Right atrium auricular region (tissue), 2 donors: ENCODE measurements around the gene LUZP2. TPM values are rescaled to one million over a fixed set of nuclear protein-coding genes. Genes with fewer than 3 reads are reported as not detected.

Experiments used
- DNase-seq: peaks from one replicate; pipeline ENCODE4 v3.0.0-alpha.2; 2019; ENCODE audit warnings: low spot score
- H3K27ac ChIP-seq, 2 donors: fragments of 200-600 bp; sonication (generic); 1 replicate in 1 of 2; 2 replicates in 1 of 2; pipeline ENCODE4 v1.5.1; 2016 to 2019
- H3K27me3 ChIP-seq, 2 donors: fragments of 200-600 bp; sonication (generic); one replicate each; pipeline versions ENCODE4 v1.5.1 to v1.6.0; 2017 to 2019
- H3K36me3 ChIP-seq: fragments of 200-600 bp; sonication (generic); one replicate; pipeline ENCODE4 v1.5.1; 2016
- H3K4me1 ChIP-seq, 2 donors: fragments of 200-600 bp; sonication (generic); one replicate each; pipeline versions ENCODE4 v1.5.1 to v1.6.0; 2017 to 2019
- H3K4me3 ChIP-seq, 2 donors: fragments of 200-600 bp; sonication (generic); 1 replicate in 1 of 2; 2 replicates in 1 of 2; pipeline ENCODE4 v1.5.1; 2017 to 2019; ENCODE audit warnings: mild to moderate bottlenecking in 1 of 2, moderate library complexity in 1 of 2
- H3K9me3 ChIP-seq, 2 donors: fragments of 200-600 bp; sonication (generic); one replicate each; pipeline ENCODE4 v1.5.1; 2019
- CTCF ChIP-seq, 2 donors: fragments of 200-600 bp; sonication (generic); IDR thresholded peaks; one replicate each; pipeline ENCODE4 v1.5.1; 2019; ENCODE audit warnings: antibody characterized with exemption in 2 of 2
- total RNA-seq, 2 donors: library from RNA; depleted of rRNA; stranded (reverse); fragments of >200 nt; gene quantifications; one replicate each; pipeline ENCODE4 v1.1.0, GENCODE V29; 2016

LUZP2 gene
- total RNA-seq, 2 donors from 2014 or later: 0.19 TPM; not detected in 1

DNA sequence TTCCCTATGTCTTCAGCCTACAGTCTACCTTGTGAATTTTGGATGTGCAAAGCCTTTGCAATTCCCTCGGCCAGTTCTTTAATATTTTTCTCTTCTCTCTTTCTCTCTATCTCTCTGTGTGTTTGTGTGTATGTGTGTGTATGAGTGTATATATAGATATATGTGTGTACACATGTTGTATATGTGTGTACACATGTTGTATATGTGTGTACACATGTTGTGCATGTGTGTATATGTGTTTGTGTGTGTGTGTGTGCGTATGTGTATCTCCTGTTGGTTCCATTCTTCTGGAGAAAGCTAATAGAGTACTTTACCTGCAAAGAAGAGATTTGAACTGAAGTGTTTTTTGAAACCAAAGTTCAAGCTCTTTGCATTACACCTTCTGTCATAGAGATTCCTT is 155.0 kb downstream of the LUZP2 start:
- DNase-seq: no peak
- Histone ChIP-seq H3K27me3 (no peaks in the 10 kb centered on the region), H3K4me1 (no peaks in the 10 kb centered on the region), H3K9me3 (no peaks in the 10 kb centered on the region), H3K4me3 (no peak overlapping the region), H3K36me3 (no peaks in the 10 kb centered on the region), H3K27ac (no peak overlapping the region)
- no peak for TF ChIP-seq CTCF (IDR thresholded peaks at IDR 0.05)

DNA sequence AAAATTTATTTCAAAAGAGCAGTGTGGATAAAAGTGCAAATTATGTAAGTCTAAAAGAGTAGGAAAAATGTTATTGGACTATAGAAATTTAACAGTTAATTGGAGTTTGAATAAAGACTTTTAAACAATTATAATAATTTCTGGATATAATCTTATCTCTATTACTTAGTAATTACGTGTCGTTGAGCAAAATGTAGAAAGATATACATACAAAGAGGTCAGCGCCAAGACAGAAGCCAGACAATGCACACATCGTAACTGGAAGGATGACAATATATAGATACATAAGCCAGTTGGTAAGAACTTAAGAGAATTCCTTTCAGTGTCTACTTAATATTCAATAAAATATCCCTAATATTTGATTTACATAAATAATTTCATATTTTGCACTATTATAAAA is 157.0 kb downstream of the LUZP2 start:
- H3K9me3 ChIP-seq: no peaks in the 10 kb centered on the region
- H3K4me1 ChIP-seq: no peaks in the 10 kb centered on the region
- H3K27ac ChIP-seq: no peak overlapping the region
- H3K36me3 ChIP-seq: no peaks in the 10 kb centered on the region
- no peaks in the 10 kb centered on the region for H3K27me3 ChIP-seq
- DNase-seq: no peak
- H3K4me3 ChIP-seq: no peak overlapping the region
- no peak for TF ChIP-seq CTCF (IDR thresholded peaks at IDR 0.05)

- Histone ChIP-seq H3K27ac (no peak overlapping the region), H3K4me3 (no peak overlapping the region), H3K9me3 (no peaks in the 10 kb centered on the region), H3K36me3 (no peaks in the 10 kb centered on the region), H3K27me3 (no peaks in the 10 kb centered on the region), H3K4me1 (no peaks in the 10 kb centered on the region)
- no peak for DNase-seq
- TF ChIP-seq CTCF (IDR thresholded peaks at IDR 0.05): no peak
Observed at GRCh38 chr11:24661331-24661730, 164.5 kb downstream of the LUZP2 start.

DNA sequence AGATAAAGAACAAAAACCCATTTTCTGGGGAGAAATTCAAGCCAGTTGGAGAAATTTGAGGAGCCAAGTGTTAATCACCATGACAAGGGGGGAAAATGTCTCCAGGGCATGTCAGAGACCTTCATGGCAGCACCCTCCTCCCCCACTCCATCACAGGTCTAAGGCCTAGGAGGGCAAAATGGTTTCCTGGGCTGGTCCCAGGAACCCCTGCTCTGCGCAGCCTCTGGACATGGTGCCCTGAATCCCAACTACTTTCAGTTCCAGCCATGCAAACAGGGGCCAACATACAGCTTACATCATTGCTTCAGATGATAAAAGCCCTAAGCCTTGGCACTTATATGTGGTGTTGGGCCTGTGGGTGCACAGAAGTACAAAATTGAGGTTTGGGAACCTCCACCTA is 167.5 kb downstream of the LUZP2 start:
- no peaks in the 10 kb centered on the region for H3K4me1 ChIP-seq
- H3K27ac ChIP-seq: no peak overlapping the region
- DNase-seq: no peak
- no peaks in the 10 kb centered on the region for H3K36me3 ChIP-seq
- no peak for TF ChIP-seq CTCF (IDR thresholded peaks at IDR 0.05)
- no peaks in the 10 kb centered on the region for H3K27me3 ChIP-seq
- no peak overlapping the region for H3K4me3 ChIP-seq
- no peaks in the 10 kb centered on the region for H3K9me3 ChIP-seq

DNA sequence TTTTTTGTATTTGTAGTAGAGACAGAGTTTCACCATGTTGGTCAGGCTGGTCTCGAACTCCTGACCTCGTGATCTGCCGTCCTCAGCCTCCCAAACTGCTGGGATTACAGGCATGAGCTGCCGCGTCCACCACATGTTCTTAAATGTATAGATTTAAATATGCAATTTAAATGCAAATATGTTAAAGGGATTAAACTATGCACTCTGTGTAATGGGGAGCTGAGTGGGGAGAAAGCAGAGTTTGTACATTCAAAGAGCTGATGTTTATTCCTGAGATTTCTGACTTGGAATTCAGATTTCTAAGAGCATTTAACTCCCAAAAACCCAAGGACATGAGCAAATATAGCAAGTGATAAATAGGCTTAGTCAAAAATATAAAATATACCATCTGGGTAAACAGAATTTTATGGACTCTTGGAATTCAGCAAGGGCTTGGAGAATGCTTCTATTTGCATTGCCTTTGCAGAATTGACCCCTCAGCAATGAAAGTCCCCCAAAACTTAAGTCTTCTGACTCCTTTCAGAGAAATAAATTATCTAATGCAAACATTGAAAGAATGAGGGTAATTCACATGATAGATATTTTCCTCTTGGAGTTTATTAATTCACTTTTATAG is 170.6 kb downstream of the LUZP2 start:
- no peaks in the 10 kb centered on the region for H3K4me1 ChIP-seq
- H3K4me3 ChIP-seq: no peak overlapping the region
- TF ChIP-seq CTCF (IDR thresholded peaks at IDR 0.05): no peak
- H3K9me3 ChIP-seq: no peaks in the 10 kb centered on the region
- H3K27me3 ChIP-seq: no peaks in the 10 kb centered on the region
- H3K27ac ChIP-seq: no peak overlapping the region
- no peaks in the 10 kb centered on the region for H3K36me3 ChIP-seq
- no peak for DNase-seq

GRCh38 chr11:24678703-24679348 is 182.0 kb downstream of the LUZP2 start:
- Histone ChIP-seq H3K27me3 (no peaks in the 10 kb centered on the region), H3K27ac (no peak overlapping the region), H3K4me3 (no peak overlapping the region), H3K36me3 (no peaks in the 10 kb centered on the region), H3K9me3 (no peaks in the 10 kb centered on the region), H3K4me1 (no peaks in the 10 kb centered on the region)
- TF ChIP-seq CTCF (IDR thresholded peaks at IDR 0.05): no peak
- DNase-seq: no peak
